ENCODE results near the gene EHMT1.
"Not testable (repeated sequence)": the region's sequence is repeated elsewhere in the genome, so short reads cannot be mapped to it uniquely, and the experiment has no call there.

EHMT1 gene

DNA sequence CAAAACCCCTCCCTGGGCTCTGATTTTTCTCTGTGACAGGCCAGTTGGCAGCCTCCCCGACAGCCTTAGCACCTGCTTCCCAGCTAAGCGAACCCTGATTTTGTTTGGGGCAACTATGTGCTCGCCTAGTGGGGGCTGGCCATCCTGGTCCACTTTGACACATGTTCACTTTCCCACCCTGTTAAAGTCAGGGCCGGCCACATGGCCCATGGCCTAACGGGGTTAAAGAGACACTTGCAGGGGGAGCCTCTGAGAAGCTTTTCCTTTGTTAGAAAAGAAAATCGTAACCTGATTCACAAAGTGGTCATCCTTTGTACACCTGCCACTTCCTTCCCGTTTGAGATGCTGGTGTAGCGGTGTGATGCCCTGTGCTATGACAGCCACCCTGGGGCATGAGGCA lies 257.5 kb downstream of the EHMT1 start:
- TF ChIP-seq, protein P1, sequence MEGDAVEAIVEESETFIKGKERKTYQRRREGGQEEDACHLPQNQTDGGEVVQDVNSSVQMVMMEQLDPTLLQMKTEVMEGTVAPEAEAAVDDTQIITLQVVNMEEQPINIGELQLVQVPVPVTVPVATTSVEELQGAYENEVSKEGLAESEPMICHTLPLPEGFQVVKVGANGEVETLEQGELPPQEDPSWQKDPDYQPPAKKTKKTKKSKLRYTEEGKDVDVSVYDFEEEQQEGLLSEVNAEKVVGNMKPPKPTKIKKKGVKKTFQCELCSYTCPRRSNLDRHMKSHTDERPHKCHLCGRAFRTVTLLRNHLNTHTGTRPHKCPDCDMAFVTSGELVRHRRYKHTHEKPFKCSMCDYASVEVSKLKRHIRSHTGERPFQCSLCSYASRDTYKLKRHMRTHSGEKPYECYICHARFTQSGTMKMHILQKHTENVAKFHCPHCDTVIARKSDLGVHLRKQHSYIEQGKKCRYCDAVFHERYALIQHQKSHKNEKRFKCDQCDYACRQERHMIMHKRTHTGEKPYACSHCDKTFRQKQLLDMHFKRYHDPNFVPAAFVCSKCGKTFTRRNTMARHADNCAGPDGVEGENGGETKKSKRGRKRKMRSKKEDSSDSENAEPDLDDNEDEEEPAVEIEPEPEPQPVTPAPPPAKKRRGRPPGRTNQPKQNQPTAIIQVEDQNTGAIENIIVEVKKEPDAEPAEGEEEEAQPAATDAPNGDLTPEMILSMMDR (IDR thresholded peaks at IDR 0.05; ENCODE audit: borderline replicate concordance, insufficient read depth, low read depth, low read length) = no peak
- no peak overlapping the region for H3K4me3 ChIP-seq (ENCODE audit: low read depth, low read length)

DNA sequence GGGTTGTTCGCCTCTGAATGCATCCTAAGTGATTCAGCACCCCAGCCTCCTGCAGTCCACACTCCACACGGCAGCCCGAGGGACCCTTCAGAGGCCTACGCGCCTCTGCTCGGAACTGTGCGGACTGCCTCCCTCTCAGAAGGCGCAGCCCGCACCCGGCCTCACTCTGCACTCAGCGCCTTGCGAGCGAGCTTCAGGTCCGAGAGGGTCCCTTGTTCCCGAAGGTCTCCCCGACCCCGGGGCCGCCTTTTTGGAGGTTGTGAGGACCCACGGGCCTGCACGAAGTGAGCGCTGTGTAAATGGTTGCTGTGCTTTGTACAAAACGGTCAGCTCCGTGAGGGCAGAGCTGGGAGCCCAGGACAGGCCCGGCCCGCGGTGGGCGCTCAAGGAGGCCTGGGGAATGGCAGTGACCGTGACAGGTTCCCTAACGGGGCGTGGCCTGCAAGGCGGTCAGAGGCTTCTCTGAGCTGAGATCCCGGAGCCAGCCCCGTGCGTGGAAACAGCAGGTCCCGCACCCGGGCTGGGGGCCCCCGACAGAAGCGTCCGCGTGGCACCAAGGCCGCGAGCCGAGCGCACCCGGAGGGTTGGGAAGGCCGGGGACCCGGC lies 258.1 kb downstream of the EHMT1 start:
- H3K4me3 ChIP-seq (ENCODE audit: low read depth, low read length) = no peak overlapping the region

DNA sequence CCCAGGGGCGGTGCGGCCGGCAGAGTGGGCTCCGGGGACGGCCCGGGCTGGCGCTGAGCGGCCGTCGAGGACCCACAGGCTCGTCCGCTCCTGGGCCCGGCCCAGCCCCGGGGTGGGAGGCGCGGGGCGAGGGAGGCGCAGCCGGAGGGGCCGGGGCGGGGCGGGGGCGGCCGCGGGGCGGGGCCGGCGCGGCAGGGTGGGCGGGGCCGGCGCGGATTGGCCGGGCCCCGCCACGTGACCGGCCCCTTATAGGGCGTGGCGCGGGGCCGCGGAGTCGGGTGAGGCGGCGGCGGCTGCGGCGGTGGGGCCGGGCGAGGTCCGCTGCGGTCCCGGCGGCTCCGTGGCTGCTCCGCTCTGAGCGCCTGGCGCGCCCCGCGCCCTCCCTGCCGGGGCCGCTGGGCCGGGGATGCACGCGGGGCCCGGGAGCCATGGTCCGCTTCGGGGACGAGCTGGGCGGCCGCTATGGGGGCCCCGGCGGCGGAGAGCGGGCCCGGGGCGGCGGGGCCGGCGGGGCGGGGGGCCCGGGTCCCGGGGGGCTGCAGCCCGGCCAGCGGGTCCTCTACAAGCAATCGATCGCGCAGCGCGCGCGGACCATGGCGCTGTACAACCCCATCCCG lies 258.8 kb downstream of the EHMT1 start, which contains the start of gene CACNA1B:
CACNA1B (plus strand) TSS at position 277 of the 617 bp plus-strand sequence; CDS start at position 429, 152 bp downstream.
- not testable (repeated sequence) for H3K4me3 ChIP-seq (ENCODE audit: low read depth, low read length)

More for the DNA sequence above, 258.1 kb downstream of the EHMT1 start:
- TF ChIP-seq, protein P1 (IDR thresholded peaks at IDR 0.05; ENCODE audit: borderline replicate concordance, insufficient read depth, low read depth, low read length) = no peak

DNA sequence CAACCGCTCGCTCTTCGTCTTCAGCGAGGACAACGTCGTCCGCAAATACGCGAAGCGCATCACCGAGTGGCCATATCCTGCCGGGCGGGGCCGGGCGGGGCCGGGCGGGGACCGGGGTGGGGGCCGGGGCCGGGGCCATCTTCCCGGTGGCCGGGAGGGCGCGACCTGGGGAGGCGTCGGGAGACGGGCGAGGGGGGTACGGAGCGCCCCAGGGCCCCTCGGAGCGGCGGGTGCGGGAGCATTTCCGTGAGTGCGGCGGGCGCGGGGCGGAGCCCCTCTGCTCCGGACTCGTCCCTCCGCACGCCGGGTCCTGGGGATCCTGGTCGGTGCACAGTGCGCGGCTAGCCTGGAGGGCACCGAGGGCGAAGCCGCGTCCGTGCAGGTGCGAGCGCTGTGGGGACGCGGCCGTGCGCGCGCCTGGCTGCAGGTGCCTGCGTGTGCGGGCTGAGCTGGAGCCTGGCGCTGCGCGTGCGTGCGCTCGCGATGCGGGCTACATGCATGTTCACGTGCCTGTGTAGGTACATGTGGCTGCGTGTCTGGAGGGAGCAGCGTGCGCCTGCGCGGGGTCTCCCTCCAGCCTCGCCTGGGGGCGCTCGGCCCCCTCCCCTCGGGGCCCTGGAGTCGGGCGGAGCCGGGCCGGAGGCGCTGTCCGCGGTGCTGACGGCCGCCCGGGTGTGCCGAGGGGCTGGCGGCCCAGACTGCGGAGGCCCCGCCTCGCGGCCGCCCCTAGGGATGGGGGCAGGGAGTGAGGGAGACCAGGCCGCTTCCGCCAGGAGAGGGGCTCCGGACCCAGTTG lies 259.5 kb downstream of the EHMT1 start:
- no peak overlapping the region for H3K4me3 ChIP-seq (ENCODE audit: low read depth, low read length)

DNA sequence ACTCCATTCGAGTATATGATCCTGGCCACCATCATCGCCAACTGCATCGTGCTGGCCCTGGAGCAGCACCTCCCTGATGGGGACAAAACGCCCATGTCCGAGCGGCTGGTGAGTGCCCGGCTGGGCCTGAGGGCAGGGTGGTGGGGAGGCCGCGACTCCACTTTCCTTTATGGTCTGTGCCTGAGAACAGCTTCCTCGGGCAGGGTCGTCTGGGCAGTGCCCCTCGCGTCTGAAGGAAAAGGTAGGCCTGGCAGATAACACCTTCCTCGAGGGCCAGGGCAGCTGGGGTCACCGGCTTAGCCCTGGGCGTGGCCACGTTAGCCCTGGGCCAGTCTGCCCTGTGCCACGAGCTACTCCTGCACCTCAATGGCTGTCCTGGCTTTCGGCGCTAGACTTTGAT lies 260.2 kb downstream of the EHMT1 start:
- TF ChIP-seq, protein P1 (IDR thresholded peaks at IDR 0.05; ENCODE audit: borderline replicate concordance, insufficient read depth, low read depth, low read length) = no peak
- no peak overlapping the region for H3K4me3 ChIP-seq (ENCODE audit: low read depth, low read length)

More for the DNA sequence above, 259.5 kb downstream of the EHMT1 start:
- TF ChIP-seq, protein P1 (IDR thresholded peaks at IDR 0.05; ENCODE audit: borderline replicate concordance, insufficient read depth, low read depth, low read length) = no peak

DNA sequence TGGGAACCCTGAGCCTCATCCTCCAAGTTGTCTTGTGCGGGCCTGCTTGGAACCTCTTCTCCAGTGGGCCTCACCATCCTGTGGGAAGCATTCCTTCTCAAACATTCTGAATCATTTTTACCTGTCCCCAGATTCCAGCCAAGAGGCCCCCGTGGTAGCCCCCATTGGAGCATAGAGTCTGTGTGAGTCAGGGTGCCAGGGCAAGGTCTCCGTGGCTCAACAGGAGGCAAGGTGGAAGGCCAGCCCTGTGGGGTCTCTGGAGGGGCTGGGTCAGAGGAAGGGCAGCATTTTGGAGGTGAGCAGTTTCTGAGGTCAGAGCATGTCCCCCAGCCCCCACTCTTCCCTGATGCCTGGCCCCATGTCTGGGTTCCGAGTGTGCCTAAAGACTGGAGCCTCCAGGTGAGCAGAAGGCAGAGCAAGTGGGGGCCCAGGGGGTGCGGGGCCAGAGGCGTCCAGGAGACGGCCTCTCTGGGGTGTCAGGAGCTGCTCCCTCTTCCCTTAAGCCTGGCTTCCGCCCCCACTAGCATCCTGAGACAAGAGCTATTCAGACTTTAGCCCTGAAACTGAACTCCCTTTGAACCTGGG lies 260.9 kb downstream of the EHMT1 start:
- TF ChIP-seq, protein P1 (IDR thresholded peaks at IDR 0.05; ENCODE audit: borderline replicate concordance, insufficient read depth, low read depth, low read length) = no peak
- H3K4me3 ChIP-seq (ENCODE audit: low read depth, low read length) = no peak overlapping the region

All from GM12875 (cell line).